K562 (cell line): Measurements from ENCODE around the gene ACTN1. TPM values are rescaled to one million over a fixed set of nuclear protein-coding genes. Genes with fewer than 3 reads are reported as not detected.

Experiments used
- ATAC-seq: fragments of 200-7000 bp; cut with Tn5 transposase; 3 replicates; pipeline ENCODE4 v1.9.1; 2020; ENCODE audit warnings: moderate library complexity
- BruUV-seq: library from RNA; stranded (reverse); fragments of 400-500 nt; replicated peaks from 2 replicates; lab custom pipeline; 2021; lab: Mats Ljungman, UMichigan
- CTCF ChIA-PET: fragments of 300-600 bp; formaldehyde crosslinking; extraction: SDS; loops from one replicate; lab custom pipeline; 2021; ENCODE audit warnings: low intra/inter-chr PET ratio; lab: Yijun Ruan, JAX
- POLR2A ChIA-PET: fragments of 300-600, 350-650 bp; sonication (Branson Sonifier 250); formaldehyde crosslinking; extraction: SDS; loops from one replicate; lab custom pipeline; 2021; ENCODE audit warnings: antibody characterized with exemption, inconsistent platforms; lab: Yijun Ruan, JAX
- DNase-seq, 4 experiments: peaks; one replicate each; pipeline versions ENCODE4 v3.0.0 to v3.0.0-alpha.2; 2011 to 2018; ENCODE audit warnings: low spot score in 3 of 4, mixed read lengths in 3 of 4; ENCODE audit errors: extremely low read depth in 1 of 4
- FAIRE-seq: peaks from 2 replicates; lab custom pipeline; 2011; peaks lifted over from hg19 to GRCh38; lab: Jason Lieb, UNC
- H2AFZ ChIP-seq: 2 replicates; pipeline ENCODE4 v1.6.0; 2011; ENCODE audit warnings: low read depth, low read length, control low read depth, inconsistent platforms
- H3K27ac ChIP-seq: fragments of 200-600 bp; 3 replicates; pipeline ENCODE4 v1.8.0; 2011; ENCODE audit warnings: low read depth, mild to moderate bottlenecking, control low read depth, inconsistent platforms, low read length, moderate library complexity, mixed read lengths; ENCODE audit errors: extremely low read depth
- H3K27me3 ChIP-seq, 2 experiments: fragments of 300-600 bp in 1 of 2; 2 replicates in 1 of 2; 3 replicates in 1 of 2; pipeline versions ENCODE4 v1.6.0 to v1.8.0; 2011; ENCODE audit warnings: inconsistent platforms in 2 of 2, low read length in 2 of 2, mild to moderate bottlenecking in 1 of 2, mixed read lengths in 1 of 2, moderate library complexity in 1 of 2; ENCODE audit not compliant: control insufficient read depth in 2 of 2, insufficient read depth in 2 of 2
- H3K36me3 ChIP-seq: fragments of 300-600 bp; 3 replicates; pipeline ENCODE4 v1.8.0; 2011; ENCODE audit warnings: mild to moderate bottlenecking, low read length, inconsistent platforms; ENCODE audit not compliant: control insufficient read depth, insufficient read depth
- H3K4me1 ChIP-seq, 2 experiments: fragments of 200-600 bp in 1 of 2; replicated peaks in 1 of 2; 2 replicates in 1 of 2; 3 replicates in 1 of 2; pipeline versions ENCODE4 v1.5.1 to v1.8.0; 2011; ENCODE audit warnings: inconsistent platforms in 2 of 2, low read length in 2 of 2, mild to moderate bottlenecking in 1 of 2, mixed read lengths in 1 of 2, moderate library complexity in 1 of 2; ENCODE audit not compliant: control insufficient read depth in 2 of 2, insufficient read depth in 2 of 2
- H3K4me2 ChIP-seq: 2 replicates; pipeline ENCODE4 v1.6.1; 2011; ENCODE audit warnings: low read length, control low read depth, inconsistent platforms, mixed read lengths; ENCODE audit not compliant: insufficient read depth
- H3K4me3 ChIP-seq: fragments of 200-600 bp; sonication (generic), shearing (Covaris generic); 2 replicates; pipeline ENCODE4 v1.5.1; 2016; ENCODE audit warnings: control low read depth, inconsistent platforms
- H3K79me2 ChIP-seq: fragments of 200-600 bp; 3 replicates; pipeline ENCODE4 v1.8.0; 2011; ENCODE audit warnings: low read length, inconsistent platforms; ENCODE audit not compliant: control insufficient read depth, insufficient read depth
- H3K9ac ChIP-seq, 2 experiments: 2 replicates each; pipeline versions ENCODE4 v1.6.0 to v1.6.1; 2011; ENCODE audit warnings: low read depth in 2 of 2, low read length in 2 of 2, control low read depth in 1 of 2, inconsistent platforms in 1 of 2, mild to moderate bottlenecking in 1 of 2, mixed read lengths in 1 of 2; ENCODE audit not compliant: insufficient read depth in 1 of 2
- H3K9me1 ChIP-seq: one replicate; pipeline ENCODE4 v1.6.0; 2011; ENCODE audit warnings: inconsistent platforms, mild to moderate bottlenecking, low read length, moderate library complexity; ENCODE audit not compliant: control insufficient read depth, insufficient read depth
- H3K9me3 ChIP-seq: replicated peaks from 2 replicates; pipeline ENCODE4 v1.5.1; 2011; ENCODE audit warnings: low read depth, low read length, inconsistent platforms; ENCODE audit not compliant: control insufficient read depth, insufficient read depth
- H4K20me1 ChIP-seq: replicated peaks from 2 replicates; pipeline ENCODE4 v1.6.1; 2011; ENCODE audit warnings: low read length, inconsistent platforms, mixed read lengths; ENCODE audit not compliant: control insufficient read depth, insufficient read depth
- RAD21 ChIP-seq, 2 experiments: fragments of 250-450 bp in 1 of 2; fragments of 450-650 bp in 1 of 2; sonication (Bioruptor Pico) in 1 of 2; formaldehyde crosslinking in 1 of 2; IDR thresholded peaks in 1 of 2; conservative IDR thresholded peaks in 1 of 2; 2 replicates each; pipeline versions ENCODE4 v1.4.0 to v1.8.0; 2020 to 2022; ENCODE audit warnings: mild to moderate bottlenecking in 2 of 2, moderate library complexity in 1 of 2
- ZNF23 ChIP-seq: fragments of 250-450 bp; sonication (Bioruptor Pico); IDR thresholded peaks from 2 replicates; pipeline ENCODE4 v1.4.0; 2020; ENCODE audit warnings: mild to moderate bottlenecking
- WGBS: fragments of 100-300 bp; shearing (Covaris generic); methylation state at CpG from one replicate; pipeline ENCODE4 v1.1.6; 2016; ENCODE audit warnings: low coverage, mixed read lengths; ENCODE audit not compliant: insufficient coverage; ENCODE audit errors: missing lambda C conversion rate; 5-methylcytosine and 5-hydroxymethylcytosine counted together
- in situ Hi-C: fragments of 300-500 bp; cut with MboI; formaldehyde crosslinking; loops from 4 replicates; pipeline ENCODE4 v1.15.0; 2018; ENCODE audit warnings: inconsistent platforms, mixed read lengths
- intact Hi-C: fragments of 100-400 bp; cut with micrococcal nuclease; formaldehyde crosslinking; loops from 2 replicates; pipeline ENCODE4 v1.14.2; 2022
- polyA plus RNA-seq, 8 experiments: library from polyadenylated mRNA; depleted of rRNA in 4 of 8; stranded (reverse) in 5 of 8; unstranded in 3 of 8; fragments of >200 nt; fragmentation: Nextera tagmentation in 2 of 8; fragmentation: Illumina TruSeq in 1 of 8; extraction: Ambion mirVana in 2 of 8; extraction: Trizol in 1 of 8; gene quantifications; 2 replicates each; pipeline versions ENCODE4 v1.2.1 to v1.2.3, GENCODE V29; 2011 to 2014; ENCODE audit warnings: inconsistent platforms in 1 of 8, missing spikeins in 1 of 8
- total RNA-seq, 7 experiments: library from RNA; depleted of rRNA in 6 of 7; stranded (reverse); fragments of >200 nt in 6 of 7; fragmentation: Illumina TruSeq in 2 of 7; extraction: Trizol in 2 of 7; gene quantifications; 2 replicates each; pipeline versions ENCODE4 v1.2.1 to v1.2.3, GENCODE V29; 2011 to 2021; ENCODE audit warnings: low replicate concordance in 1 of 7
- TF ChIP-seq, protein P1 (sequence below), 3 experiments: IDR thresholded peaks in 2 of 3; conservative IDR thresholded peaks in 1 of 3; 2 replicates each; pipeline ENCODE4 v1.5.1; 2011 to 2012; ENCODE audit warnings: low read length in 3 of 3, mild to moderate bottlenecking in 3 of 3, control low read depth in 2 of 3, improper control_type of control experiment in 1 of 3, inconsistent platforms in 1 of 3, low read depth in 1 of 3, mixed read lengths in 1 of 3, moderate library complexity in 1 of 3; ENCODE audit not compliant: insufficient read depth in 2 of 3
- TF ChIP-seq, protein P2 (sequence below): fragments of 450-650 bp; IDR thresholded peaks from 2 replicates; pipeline ENCODE4 v1.6.1; 2016; ENCODE audit warnings: low read depth, mild to moderate bottlenecking, moderate library complexity

The ACTN1 gene
- total and polyA plus RNA-seq, 9 of the 15 experiments (the other 6 are each of a cell fraction or from before 2014, with no cell fraction given), result 2.2 to 67.7 (median 34.5) TPM

DNA sequence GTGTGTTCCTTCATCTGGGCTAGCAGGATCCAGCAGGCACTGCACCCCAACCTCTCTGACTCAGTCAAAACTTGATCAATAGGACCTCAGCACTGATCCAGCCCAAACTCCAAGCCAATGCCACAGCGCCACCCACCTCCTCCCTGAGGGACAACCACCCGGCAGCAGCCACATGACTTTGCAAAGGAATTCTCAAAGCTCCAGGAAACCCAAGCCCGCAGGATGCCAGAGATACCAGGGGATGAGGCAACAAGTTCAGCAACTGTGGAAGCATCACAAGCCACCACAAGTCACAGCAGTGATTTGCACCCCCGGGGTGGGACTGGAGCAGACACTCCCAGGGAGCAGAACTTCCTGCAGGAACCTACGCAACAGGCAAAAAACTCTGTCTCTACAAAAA is 37.3 kb downstream of the ACTN1 start:
- no peak overlapping the region for H3K9ac ChIP-seq
- FAIRE-seq (no peak), ATAC-seq (no peak), DNase-seq (no peak)
- CTCF ChIA-PET, result interaction anchor here (0.9 to 1.6 kb wide), 2 partner anchors 14 to 30 kb away, joined by 3 read pairs; no protein-coding TSS in a partner anchor
- peaks cover 5% of the 10 kb centered on the region; the same call in 2 of the 3 replicates for H3K79me2 ChIP-seq
- no peaks in the 10 kb centered on the region for H3K36me3 ChIP-seq
- H4K20me1 ChIP-seq, result peaks cover 45% of the 10 kb centered on the region
- no TSS peak for BruUV-seq
- H3K9me1 ChIP-seq, result peaks cover 4% of the 10 kb centered on the region
- intact Hi-C loops, result no loop called here
- no peaks in the 10 kb centered on the region for H3K9me3 ChIP-seq
- peaks cover 9 to 22% of the 10 kb centered on the region in 2 experiments; a peak in 4 of 5 replicates for H3K4me1 ChIP-seq
- no peak overlapping the region for H3K4me3 ChIP-seq
- in situ Hi-C loops, result no loop called here
- POLR2A ChIA-PET, result no interaction called here
- WGBS, result 48% methylated on average over 4 of the region's 5 CpGs
- no peak overlapping the region for H2AFZ ChIP-seq
- H3K4me2 ChIP-seq, result no peak overlapping the region
- no peaks in the 10 kb centered on the region for H3K27me3 ChIP-seq
- TF ChIP-seq, protein P1, sequence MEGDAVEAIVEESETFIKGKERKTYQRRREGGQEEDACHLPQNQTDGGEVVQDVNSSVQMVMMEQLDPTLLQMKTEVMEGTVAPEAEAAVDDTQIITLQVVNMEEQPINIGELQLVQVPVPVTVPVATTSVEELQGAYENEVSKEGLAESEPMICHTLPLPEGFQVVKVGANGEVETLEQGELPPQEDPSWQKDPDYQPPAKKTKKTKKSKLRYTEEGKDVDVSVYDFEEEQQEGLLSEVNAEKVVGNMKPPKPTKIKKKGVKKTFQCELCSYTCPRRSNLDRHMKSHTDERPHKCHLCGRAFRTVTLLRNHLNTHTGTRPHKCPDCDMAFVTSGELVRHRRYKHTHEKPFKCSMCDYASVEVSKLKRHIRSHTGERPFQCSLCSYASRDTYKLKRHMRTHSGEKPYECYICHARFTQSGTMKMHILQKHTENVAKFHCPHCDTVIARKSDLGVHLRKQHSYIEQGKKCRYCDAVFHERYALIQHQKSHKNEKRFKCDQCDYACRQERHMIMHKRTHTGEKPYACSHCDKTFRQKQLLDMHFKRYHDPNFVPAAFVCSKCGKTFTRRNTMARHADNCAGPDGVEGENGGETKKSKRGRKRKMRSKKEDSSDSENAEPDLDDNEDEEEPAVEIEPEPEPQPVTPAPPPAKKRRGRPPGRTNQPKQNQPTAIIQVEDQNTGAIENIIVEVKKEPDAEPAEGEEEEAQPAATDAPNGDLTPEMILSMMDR (IDR thresholded peaks at IDR 0.05 in 2 of 3, conservative IDR thresholded peaks at IDR 0.05 in 1 of 3; ENCODE audit: insufficient read depth in 2 of 3, low read depth in 1 of 3, low read length in 3 of 3), result peak; percentile 17 to 33 (median 32); a peak in 3 of 6 replicates
- TF ChIP-seq ZNF23 (no peak), RAD21 (CRISPR knock-in tag; conservative IDR thresholded peaks at IDR 0.05 in 1 of 2, IDR thresholded peaks at IDR 0.05 in 1 of 2) (0 out of 4 replicates have a peak, but pooled peaks of 1 of the 2 experiments have one; percentile 4)
- TF ChIP-seq, protein P2, sequence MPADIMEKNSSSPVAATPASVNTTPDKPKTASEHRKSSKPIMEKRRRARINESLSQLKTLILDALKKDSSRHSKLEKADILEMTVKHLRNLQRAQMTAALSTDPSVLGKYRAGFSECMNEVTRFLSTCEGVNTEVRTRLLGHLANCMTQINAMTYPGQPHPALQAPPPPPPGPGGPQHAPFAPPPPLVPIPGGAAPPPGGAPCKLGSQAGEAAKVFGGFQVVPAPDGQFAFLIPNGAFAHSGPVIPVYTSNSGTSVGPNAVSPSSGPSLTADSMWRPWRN, result no peak
- H3K27ac ChIP-seq, result no peak overlapping the region
